ENCODE data around the gene DUS3L.

The DUS3L gene

GRCh38 chr19:5790559-5791520 lies at the start of gene DUS3L:
DUS3L (minus strand) TSS chr19:5791163; CDS start chr19:5791141, 22 bp downstream.
- peak; percentile 93 for DNase-seq (ENCODE audit: low spot score)

- DNase-seq (ENCODE audit: low spot score), result no peak
These were observed 48.4 kb upstream of the DUS3L start, which contains the start of gene FUT6 for GRCh38 chr19:5839065-5840017. FUT6 (minus strand) TSS chr19:5839702; CDS start chr19:5832567, 7,135 bp downstream.

- DNase-seq (ENCODE audit: low spot score), result no peak
These were observed 47.5 kb upstream of the DUS3L start for GRCh38 chr19:5838353-5839064.

- DNase-seq (ENCODE audit: low spot score), result no peak
These were observed 46.9 kb upstream of the DUS3L start for GRCh38 chr19:5837761-5838352.

- no peak for DNase-seq (ENCODE audit: low spot score)
These were observed 41.7 kb upstream of the DUS3L start for GRCh38 chr19:5832527-5833216.

GRCh38 chr19:5832061-5832460 lies 41.1 kb upstream of the DUS3L start:
- DNase-seq (ENCODE audit: low spot score), result no peak

GRCh38 chr19:5831159-5831558 lies 40.2 kb upstream of the DUS3L start:
- DNase-seq (ENCODE audit: low spot score), result no peak

GRCh38 chr19:5829567-5830310 lies 38.8 kb upstream of the DUS3L start:
- DNase-seq (ENCODE audit: low spot score), result no peak

- no peak for DNase-seq (ENCODE audit: low spot score)
These were observed 38.0 kb upstream of the DUS3L start for GRCh38 chr19:5828661-5829566.

- DNase-seq (ENCODE audit: low spot score), result peak; percentile 91
These were observed 37.1 kb upstream of the DUS3L start for GRCh38 chr19:5827891-5828660.

- DNase-seq (ENCODE audit: low spot score), result no peak
These were observed 36.5 kb upstream of the DUS3L start for GRCh38 chr19:5827342-5827890.

- no peak for DNase-seq (ENCODE audit: low spot score)
These were observed 35.8 kb upstream of the DUS3L start for GRCh38 chr19:5826531-5827341.

- no peak for DNase-seq (ENCODE audit: low spot score)
These were observed 34.2 kb upstream of the DUS3L start for GRCh38 chr19:5825178-5825577.

GRCh38 chr19:5824751-5825150 lies 33.8 kb upstream of the DUS3L start:
- DNase-seq (ENCODE audit: low spot score), result no peak

GRCh38 chr19:5823579-5824281 lies 32.8 kb upstream of the DUS3L start:
- no peak for DNase-seq (ENCODE audit: low spot score)

GRCh38 chr19:5822181-5822844 lies 31.4 kb upstream of the DUS3L start:
- no peak for DNase-seq (ENCODE audit: low spot score)

Data from kidney capillary endothelial cell (primary cell).